Measurements from ENCODE around the gene RABGAP1.
A peak's percentile ranks its signal among the peaks of the same experiment; 100 is the strongest.

RABGAP1 gene

DNA sequence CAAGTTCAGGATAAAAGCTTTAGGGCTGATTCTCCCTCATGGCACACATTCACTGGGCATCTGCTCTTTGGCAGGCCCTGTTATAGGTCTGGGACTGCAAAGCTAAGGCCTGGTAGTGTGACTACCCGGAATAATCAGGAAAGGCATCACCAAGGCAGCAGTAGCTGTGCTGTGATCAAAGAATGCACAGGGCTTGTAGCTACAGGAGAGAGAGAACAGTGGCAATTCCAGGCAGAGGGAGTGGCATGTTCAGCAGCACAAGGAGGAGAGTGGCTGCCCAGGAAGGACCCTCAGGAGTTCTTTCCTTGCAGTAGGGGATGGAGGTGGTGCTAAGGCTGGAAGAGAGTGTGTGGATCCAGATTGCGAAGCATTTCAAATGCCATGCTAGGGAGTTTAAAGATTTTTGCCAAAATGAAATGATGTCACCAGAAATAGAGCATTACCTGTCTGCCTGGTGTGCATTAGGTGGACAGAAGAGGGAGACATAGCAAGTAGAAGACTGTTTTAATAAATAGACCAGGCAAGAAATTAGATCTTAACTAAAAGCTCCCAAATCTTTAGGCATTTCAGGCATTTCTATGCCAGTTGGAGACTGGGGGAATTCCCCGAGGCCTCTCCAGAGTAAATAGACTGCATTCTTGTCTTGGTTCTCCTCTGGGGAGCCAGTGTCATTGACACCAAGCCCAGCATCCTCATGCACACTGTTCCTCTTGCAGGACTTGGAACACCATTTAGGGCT is 161.7 kb downstream of the RABGAP1 start:
- peak in 1 of 2 experiments; percentile 18 for DNase-seq
- TF ChIP-seq POLR2A (IDR thresholded peaks at IDR 0.05; ENCODE audit: low read length), result no peak
- TF ChIP-seq GATA1 (IDR thresholded peaks at IDR 0.05; ENCODE audit: low read depth, low read length), result no peak

DNA sequence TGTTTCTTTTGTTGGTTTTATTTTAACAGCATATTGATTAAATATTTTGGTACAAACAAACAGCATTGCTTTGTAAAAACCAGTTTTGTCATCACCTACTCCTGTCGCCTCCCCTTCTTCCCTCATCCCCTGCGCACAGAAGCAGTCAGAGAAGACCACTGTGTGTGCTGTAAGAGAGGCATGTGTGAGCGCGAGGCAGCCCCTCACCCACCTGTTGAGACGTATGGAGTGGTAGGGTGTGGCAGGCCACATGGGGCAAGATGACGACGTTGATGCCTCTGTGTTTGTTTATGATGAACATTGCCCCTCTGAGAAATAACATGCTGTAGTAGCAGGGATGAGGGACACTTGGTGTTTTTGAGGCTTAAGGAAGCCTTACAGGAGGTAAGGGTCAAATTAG is 164.0 kb downstream of the RABGAP1 start:
- TF ChIP-seq GATA1 (IDR thresholded peaks at IDR 0.05; ENCODE audit: low read depth, low read length), result no peak
- no peak for TF ChIP-seq POLR2A (IDR thresholded peaks at IDR 0.05; ENCODE audit: low read length)
- DNase-seq, result no peak

DNA sequence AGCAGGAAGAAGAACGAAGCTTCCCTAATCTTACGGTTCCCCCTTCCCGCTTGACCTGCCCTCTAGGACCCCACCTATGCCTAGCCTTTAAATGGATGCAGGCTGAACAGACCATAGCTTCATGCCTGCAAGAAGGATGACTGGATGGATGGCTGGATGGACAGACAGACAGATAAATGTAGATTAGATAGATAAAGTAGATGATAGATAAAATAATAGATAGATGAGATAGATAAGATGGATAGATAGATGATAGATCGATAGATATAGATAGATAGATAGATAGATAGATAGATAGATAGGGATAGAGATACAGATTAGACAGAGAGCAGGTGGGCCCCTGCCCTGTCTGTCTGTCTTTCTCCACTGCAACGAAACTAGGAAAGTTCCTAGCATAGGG is 164.7 kb downstream of the RABGAP1 start:
- DNase-seq, result no peak
- no peak for TF ChIP-seq GATA1 (IDR thresholded peaks at IDR 0.05; ENCODE audit: low read depth, low read length)
- no peak for TF ChIP-seq POLR2A (IDR thresholded peaks at IDR 0.05; ENCODE audit: low read length)

DNA sequence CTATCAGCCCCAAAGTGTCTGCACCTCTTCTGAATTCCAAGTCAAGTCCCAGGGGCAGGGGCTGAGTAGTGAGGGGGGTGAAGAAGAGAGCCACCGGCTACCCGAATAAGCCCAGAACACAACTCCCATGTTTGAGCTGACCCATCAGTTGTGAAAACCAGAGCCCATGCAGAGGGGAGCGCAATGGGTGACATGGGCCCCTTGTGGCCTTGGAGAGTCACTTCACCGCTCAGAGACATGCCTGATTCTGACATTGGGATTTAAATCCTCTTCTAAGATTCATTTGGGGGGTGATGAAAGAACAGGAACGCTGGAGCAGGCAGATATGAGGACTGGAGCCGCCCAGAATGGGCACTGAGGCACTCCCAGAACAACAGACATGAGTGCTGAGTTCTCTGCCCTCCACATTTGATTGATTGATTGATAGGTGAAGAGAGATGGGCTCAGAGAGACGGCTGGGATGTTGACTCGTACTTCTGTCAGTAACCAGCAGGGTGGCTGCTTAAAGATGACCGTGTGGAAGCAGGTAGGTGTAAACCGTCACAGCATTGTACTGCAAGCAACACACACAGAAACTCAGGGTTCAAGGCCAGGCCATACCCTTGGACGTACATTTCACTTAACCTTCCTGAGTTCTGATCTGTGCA is 166.9 kb downstream of the RABGAP1 start:
- DNase-seq, result no peak
- TF ChIP-seq POLR2A (IDR thresholded peaks at IDR 0.05; ENCODE audit: low read length) (no peak), GATA1 (IDR thresholded peaks at IDR 0.05; ENCODE audit: low read depth, low read length) (no peak)

- no peak for DNase-seq
Measured at GRCh38 chr9:123108976-123109375, 168.2 kb downstream of the RABGAP1 start.

DNA sequence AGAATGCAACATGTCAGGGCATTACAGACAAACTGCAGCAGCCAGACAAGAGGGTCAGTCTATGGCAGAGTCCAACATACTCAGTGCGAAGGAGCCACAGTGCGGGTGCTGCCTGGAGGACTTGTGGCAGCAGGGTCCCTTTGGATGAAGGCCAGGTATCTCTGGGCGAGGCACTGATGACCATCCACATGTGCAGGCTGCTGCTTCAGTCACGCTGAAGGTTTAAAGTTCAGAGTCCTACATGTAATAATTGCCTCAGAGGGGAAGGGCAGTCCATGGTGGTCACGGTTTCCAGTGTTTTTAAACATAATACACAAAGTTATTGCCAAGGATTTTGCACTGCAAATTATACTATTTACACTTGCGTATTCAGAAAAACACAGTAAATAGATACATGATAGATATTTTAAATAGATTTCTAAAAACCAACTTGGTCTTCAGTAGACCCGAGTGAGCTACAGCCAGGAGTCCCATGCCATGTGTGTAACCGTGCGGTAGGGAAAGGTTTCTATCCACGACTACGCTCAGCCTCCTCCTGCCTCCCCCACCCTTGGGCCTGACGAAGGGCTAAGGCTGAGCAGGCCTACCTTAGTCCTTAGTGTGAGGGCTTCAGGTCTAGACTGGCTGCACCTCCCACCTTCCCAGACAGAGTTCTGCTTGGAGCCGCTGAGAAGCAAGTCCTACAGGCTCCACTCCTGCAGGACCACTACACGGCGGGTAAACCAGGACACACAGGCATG is 168.9 kb downstream of the RABGAP1 start:
- TF ChIP-seq GATA1 (IDR thresholded peaks at IDR 0.05; ENCODE audit: low read depth, low read length), result no peak
- no peak for TF ChIP-seq POLR2A (IDR thresholded peaks at IDR 0.05; ENCODE audit: low read length)
- no peak for DNase-seq

More at GRCh38 chr9:123108976-123109375, 168.2 kb downstream of the RABGAP1 start:
- TF ChIP-seq POLR2A (IDR thresholded peaks at IDR 0.05; ENCODE audit: low read length), result no peak
- no peak for TF ChIP-seq GATA1 (IDR thresholded peaks at IDR 0.05; ENCODE audit: low read depth, low read length)

GRCh38 chr9:123111427-123112014 is 170.7 kb downstream of the RABGAP1 start:
- TF ChIP-seq POLR2A (IDR thresholded peaks at IDR 0.05; ENCODE audit: low read length) (no peak), GATA1 (IDR thresholded peaks at IDR 0.05; ENCODE audit: low read depth, low read length) (no peak)
- no peak for DNase-seq

GRCh38 chr9:123112015-123112975 is 171.5 kb downstream of the RABGAP1 start:
- TF ChIP-seq POLR2A (IDR thresholded peaks at IDR 0.05; ENCODE audit: low read length) (no peak), GATA1 (IDR thresholded peaks at IDR 0.05; ENCODE audit: low read depth, low read length) (no peak)
- no peak for DNase-seq

DNA sequence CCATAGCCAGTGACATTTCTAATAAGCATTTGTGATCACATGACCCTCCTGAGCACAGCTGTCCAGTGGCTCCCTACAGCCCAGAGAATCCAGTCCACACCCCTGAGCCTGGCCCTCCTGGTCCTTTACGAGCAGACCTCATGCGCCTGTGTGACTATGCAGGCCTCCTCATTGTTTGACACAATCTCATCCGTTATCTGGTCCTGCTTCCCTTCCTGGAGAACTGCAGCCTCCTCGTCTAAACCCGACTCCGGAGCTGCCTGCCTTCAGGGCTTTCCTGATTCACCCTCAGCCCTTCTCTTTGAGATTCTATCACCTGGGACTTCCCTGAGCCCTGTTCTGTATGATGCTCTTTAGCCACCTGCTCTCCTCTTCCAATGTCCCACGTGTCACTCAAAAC is 172.4 kb downstream of the RABGAP1 start:
- DNase-seq, result no peak
- TF ChIP-seq GATA1 (IDR thresholded peaks at IDR 0.05; ENCODE audit: low read depth, low read length), result no peak
- no peak for TF ChIP-seq POLR2A (IDR thresholded peaks at IDR 0.05; ENCODE audit: low read length)

GRCh38 chr9:123115146-123115913 is 174.5 kb downstream of the RABGAP1 start:
- no peak for TF ChIP-seq POLR2A (IDR thresholded peaks at IDR 0.05; ENCODE audit: low read length)
- no peak for TF ChIP-seq GATA1 (IDR thresholded peaks at IDR 0.05; ENCODE audit: low read depth, low read length)
- no peak for DNase-seq

- no peak for DNase-seq
- TF ChIP-seq POLR2A (IDR thresholded peaks at IDR 0.05; ENCODE audit: low read length) (no peak), GATA1 (IDR thresholded peaks at IDR 0.05; ENCODE audit: low read depth, low read length) (no peak)
Measured at GRCh38 chr9:123116036-123116435, 175.2 kb downstream of the RABGAP1 start.

DNA sequence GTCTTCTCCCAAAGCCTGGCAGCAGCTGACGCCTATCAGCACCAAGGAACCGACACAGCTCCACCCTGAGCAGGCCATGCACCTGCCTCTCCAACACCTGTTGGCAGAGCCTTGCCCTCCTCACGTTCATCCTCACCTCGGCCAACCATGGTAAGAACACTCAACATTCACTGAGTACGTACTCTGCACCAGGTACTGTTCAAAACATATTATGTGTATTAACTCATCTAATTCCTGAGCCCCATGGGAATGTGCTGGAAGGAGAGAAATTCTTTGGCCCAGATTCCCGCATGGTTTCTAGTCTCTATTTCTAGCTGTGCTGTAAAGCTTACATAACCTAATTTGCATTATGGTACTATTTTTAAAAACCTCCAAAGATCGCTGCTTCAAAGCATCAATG is 178.7 kb downstream of the RABGAP1 start:
- no peak for TF ChIP-seq POLR2A (IDR thresholded peaks at IDR 0.05; ENCODE audit: low read length)
- TF ChIP-seq GATA1 (IDR thresholded peaks at IDR 0.05; ENCODE audit: low read depth, low read length), result no peak
- DNase-seq, result no peak

Measured in erythroblast (primary cell).